ENCODE results near the gene NGEF. TPM values are rescaled to one million over a fixed set of nuclear protein-coding genes. Genes with fewer than 3 reads are reported as not detected.

NGEF gene
- total RNA-seq, 1 donor from 2014 or later, result 0.35 TPM

GRCh38 chr2:233000886-233001750, 11.9 kb downstream of the NGEF start:
- DNase-seq (ENCODE audit: low spot score), result peak; percentile 68

- DNase-seq (ENCODE audit: low spot score), result peak; percentile 65
Observed at GRCh38 chr2:232999354-232999753, 13.7 kb downstream of the NGEF start.

- peak; percentile 43 for DNase-seq (ENCODE audit: low spot score)
Observed at GRCh38 chr2:232998666-232998985, 14.4 kb downstream of the NGEF start.

GRCh38 chr2:232997749-232998665, 15.0 kb downstream of the NGEF start:
- peak; percentile 55 for DNase-seq (ENCODE audit: low spot score)

- DNase-seq (ENCODE audit: low spot score), result peak; percentile 41
Observed at GRCh38 chr2:232994446-232994845, 18.6 kb downstream of the NGEF start.

GRCh38 chr2:232993231-232993821, 19.7 kb downstream of the NGEF start:
- no peak for DNase-seq (ENCODE audit: low spot score)

GRCh38 chr2:232986155-232986554, 26.9 kb downstream of the NGEF start:
- no peak for DNase-seq (ENCODE audit: low spot score)

GRCh38 chr2:232984451-232985207, 28.4 kb downstream of the NGEF start:
- peak; percentile 33 for DNase-seq (ENCODE audit: low spot score)

- DNase-seq (ENCODE audit: low spot score), result peak; percentile 67
Observed at GRCh38 chr2:232983669-232984140, 29.4 kb downstream of the NGEF start.

- DNase-seq (ENCODE audit: low spot score), result peak; percentile 74
Observed at GRCh38 chr2:232982926-232983668, 30.0 kb downstream of the NGEF start.

GRCh38 chr2:232981767-232982360, 31.2 kb downstream of the NGEF start:
- DNase-seq (ENCODE audit: low spot score), result peak; percentile 55

- DNase-seq (ENCODE audit: low spot score), result peak; percentile 47
Observed at GRCh38 chr2:232981356-232981755, 31.7 kb downstream of the NGEF start.

- DNase-seq (ENCODE audit: low spot score), result peak; percentile 78
Observed at GRCh38 chr2:232980683-232981082, 32.4 kb downstream of the NGEF start.

- peak; percentile 64 for DNase-seq (ENCODE audit: low spot score)
Observed at GRCh38 chr2:232979871-232980461, 33.1 kb downstream of the NGEF start.

- DNase-seq (ENCODE audit: low spot score), result peak; percentile 75
Observed at GRCh38 chr2:232977438-232977971, 35.6 kb downstream of the NGEF start.

- DNase-seq (ENCODE audit: low spot score), result peak; percentile 53
Observed at GRCh38 chr2:232976666-232977437, 36.2 kb downstream of the NGEF start.

GRCh38 chr2:232976176-232976575, 36.9 kb downstream of the NGEF start:
- DNase-seq (ENCODE audit: low spot score), result peak; percentile 49

GRCh38 chr2:232974396-232974795, 38.7 kb downstream of the NGEF start:
- DNase-seq (ENCODE audit: low spot score), result peak; percentile 28

All from mesenteric fat pad (tissue), 1 donor.